Effector memory CD4-positive, alpha-beta T cell (primary cell): ENCODE data around the gene SLC9A4.
A peak's percentile ranks its signal among the peaks of the same experiment; 100 is the strongest.

ENCODE experiments used
- DNase-seq, 3 donors: peaks; one replicate each; pipeline ENCODE4 v3.0.0-alpha.2; 2020
- H3K27ac ChIP-seq: 2 replicates; pipeline ENCODE4 v1.7.0; 2013; ENCODE audit warnings: mild to moderate bottlenecking, low read length, moderate library complexity; ENCODE audit not compliant: insufficient read depth, poor library complexity, severe bottlenecking
- H3K27me3 ChIP-seq: replicated peaks from 2 replicates; pipeline ENCODE4 v1.7.0; 2013; ENCODE audit warnings: mild to moderate bottlenecking, low read length; ENCODE audit not compliant: insufficient read depth, control insufficient read depth, poor library complexity, severe bottlenecking
- H3K36me3 ChIP-seq: 2 replicates; pipeline ENCODE4 v1.7.0; 2013; ENCODE audit warnings: mild to moderate bottlenecking, low read length, moderate library complexity; ENCODE audit not compliant: control insufficient read depth, insufficient read depth
- H3K4me1 ChIP-seq: 2 replicates; pipeline ENCODE4 v1.7.0; 2013; ENCODE audit warnings: low read length, mild to moderate bottlenecking; ENCODE audit not compliant: control insufficient read depth, insufficient read depth, poor library complexity, severe bottlenecking
- H3K4me3 ChIP-seq: 2 replicates; pipeline ENCODE4 v1.7.0; 2013; ENCODE audit warnings: low read length, low read depth, mild to moderate bottlenecking; ENCODE audit not compliant: insufficient read depth, poor library complexity, severe bottlenecking
- H3K9me3 ChIP-seq: 2 replicates; pipeline ENCODE4 v1.7.0; 2013; ENCODE audit warnings: mild to moderate bottlenecking, low read length, moderate library complexity; ENCODE audit not compliant: control insufficient read depth
- total RNA-seq, 3 donors: gene quantifications; one replicate each; lab custom pipeline; 2026; lab: John Stamatoyannopoulos, UW

Gene SLC9A4, protein sequence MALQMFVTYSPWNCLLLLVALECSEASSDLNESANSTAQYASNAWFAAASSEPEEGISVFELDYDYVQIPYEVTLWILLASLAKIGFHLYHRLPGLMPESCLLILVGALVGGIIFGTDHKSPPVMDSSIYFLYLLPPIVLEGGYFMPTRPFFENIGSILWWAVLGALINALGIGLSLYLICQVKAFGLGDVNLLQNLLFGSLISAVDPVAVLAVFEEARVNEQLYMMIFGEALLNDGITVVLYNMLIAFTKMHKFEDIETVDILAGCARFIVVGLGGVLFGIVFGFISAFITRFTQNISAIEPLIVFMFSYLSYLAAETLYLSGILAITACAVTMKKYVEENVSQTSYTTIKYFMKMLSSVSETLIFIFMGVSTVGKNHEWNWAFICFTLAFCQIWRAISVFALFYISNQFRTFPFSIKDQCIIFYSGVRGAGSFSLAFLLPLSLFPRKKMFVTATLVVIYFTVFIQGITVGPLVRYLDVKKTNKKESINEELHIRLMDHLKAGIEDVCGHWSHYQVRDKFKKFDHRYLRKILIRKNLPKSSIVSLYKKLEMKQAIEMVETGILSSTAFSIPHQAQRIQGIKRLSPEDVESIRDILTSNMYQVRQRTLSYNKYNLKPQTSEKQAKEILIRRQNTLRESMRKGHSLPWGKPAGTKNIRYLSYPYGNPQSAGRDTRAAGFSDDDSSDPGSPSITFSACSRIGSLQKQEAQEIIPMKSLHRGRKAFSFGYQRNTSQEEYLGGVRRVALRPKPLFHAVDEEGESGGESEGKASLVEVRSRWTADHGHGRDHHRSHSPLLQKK
- 0 reads per million in 3 donors for total RNA-seq

DNA sequence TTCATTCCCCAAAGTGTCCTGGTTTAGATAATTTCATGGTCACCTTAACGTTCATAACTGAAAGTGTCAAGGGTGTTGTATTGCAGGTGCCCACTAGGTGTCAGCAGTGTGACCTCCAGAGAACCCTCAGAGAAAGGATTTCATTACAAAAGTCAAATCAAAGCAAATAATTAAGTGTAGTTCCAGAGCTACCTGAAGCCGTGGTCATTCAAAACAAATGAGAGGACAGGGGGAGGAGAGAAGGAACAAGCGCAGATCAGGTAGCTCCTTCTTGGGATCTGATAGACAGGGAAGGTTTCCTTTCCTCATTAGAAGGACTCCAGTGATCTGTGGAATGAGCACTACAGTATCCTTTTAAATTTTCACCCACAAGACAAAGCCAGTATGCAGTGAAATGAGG, at the start of gene SLC9A4:
SLC9A4 (plus strand) TSS at position 207 of the 400 bp plus-strand sequence. CDS start 534 bp downstream, outside the sequence.
- no peak within 1 kb of the TSS for H3K27ac ChIP-seq
- H3K4me3 ChIP-seq = no peak within 1 kb of the TSS
- DNase-seq = peak in 1 of 3 donors; percentile 3
- H3K27me3 ChIP-seq = no peaks in the 10 kb centered on the region
- H3K4me1 ChIP-seq = no peaks in the 10 kb centered on the region
- H3K9me3 ChIP-seq = no peaks in the 10 kb centered on the region
- H3K36me3 ChIP-seq = no peaks in the 10 kb centered on the region

DNA sequence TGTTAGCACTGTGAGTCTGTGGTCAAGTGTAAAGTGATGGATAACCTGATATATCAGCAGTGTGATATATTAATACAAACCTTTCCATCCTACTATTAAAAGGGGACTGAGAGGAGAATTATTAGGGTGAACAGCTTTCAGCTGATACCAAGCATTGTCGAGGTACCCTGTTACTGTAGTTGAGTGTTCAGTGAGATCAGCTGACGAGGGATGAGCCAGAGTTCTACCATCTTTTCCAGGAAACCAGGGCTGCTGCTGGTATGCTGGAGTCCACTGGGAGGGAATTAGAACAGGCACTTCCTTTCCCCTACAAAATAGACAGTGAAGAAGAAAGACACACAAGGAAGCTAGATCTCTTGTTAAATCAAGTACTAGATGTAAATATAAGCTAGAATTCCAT, 49.7 kb upstream of the SLC9A4 start:
- DNase-seq = no peak
- no peaks in the 10 kb centered on the region for H3K9me3 ChIP-seq
- no peak overlapping the region for H3K4me3 ChIP-seq
- no peaks in the 10 kb centered on the region for H3K36me3 ChIP-seq
- H3K4me1 ChIP-seq = peaks cover 4% of the 10 kb centered on the region
- no peak overlapping the region for H3K27ac ChIP-seq
- H3K27me3 ChIP-seq = no peaks in the 10 kb centered on the region

DNA sequence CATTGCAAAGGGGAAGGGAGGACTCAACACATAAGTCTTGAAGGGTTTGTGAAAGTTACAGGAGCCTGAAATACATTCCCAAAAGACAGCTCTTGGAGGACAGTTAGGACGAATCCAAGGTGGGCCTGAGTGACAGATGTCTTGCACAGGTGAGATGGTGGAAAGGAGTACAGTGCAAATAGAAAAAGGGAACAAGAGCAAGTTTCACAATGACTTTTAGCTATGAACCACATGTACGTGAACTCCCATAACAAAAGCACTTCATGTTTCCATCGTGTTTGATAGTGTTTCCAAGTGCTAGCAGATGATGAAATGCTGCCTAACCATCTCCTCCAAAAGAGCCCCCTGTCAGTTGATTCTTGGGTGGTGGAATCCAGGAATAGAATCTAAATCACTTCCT, 48.3 kb upstream of the SLC9A4 start:
- no peaks in the 10 kb centered on the region for H3K4me1 ChIP-seq
- H3K36me3 ChIP-seq = no peaks in the 10 kb centered on the region
- H3K4me3 ChIP-seq = no peak overlapping the region
- H3K27me3 ChIP-seq = no peaks in the 10 kb centered on the region
- H3K27ac ChIP-seq = no peak overlapping the region
- no peaks in the 10 kb centered on the region for H3K9me3 ChIP-seq
- DNase-seq = no peak

- no peaks in the 10 kb centered on the region for H3K27me3 ChIP-seq
- H3K9me3 ChIP-seq = no peaks in the 10 kb centered on the region
- no peaks in the 10 kb centered on the region for H3K36me3 ChIP-seq
- no peak overlapping the region for H3K4me3 ChIP-seq
- DNase-seq = no peak
- no peak overlapping the region for H3K27ac ChIP-seq
- no peaks in the 10 kb centered on the region for H3K4me1 ChIP-seq
These were observed 47.4 kb upstream of the SLC9A4 start for GRCh38 chr2:102425441-102426132.

GRCh38 chr2:102427249-102427648, 45.8 kb upstream of the SLC9A4 start:
- Histone ChIP-seq H3K27ac (no peak overlapping the region), H3K4me3 (no peak overlapping the region), H3K9me3 (no peaks in the 10 kb centered on the region), H3K36me3 (no peaks in the 10 kb centered on the region), H3K27me3 (no peaks in the 10 kb centered on the region), H3K4me1 (no peaks in the 10 kb centered on the region)
- DNase-seq = no peak

DNA sequence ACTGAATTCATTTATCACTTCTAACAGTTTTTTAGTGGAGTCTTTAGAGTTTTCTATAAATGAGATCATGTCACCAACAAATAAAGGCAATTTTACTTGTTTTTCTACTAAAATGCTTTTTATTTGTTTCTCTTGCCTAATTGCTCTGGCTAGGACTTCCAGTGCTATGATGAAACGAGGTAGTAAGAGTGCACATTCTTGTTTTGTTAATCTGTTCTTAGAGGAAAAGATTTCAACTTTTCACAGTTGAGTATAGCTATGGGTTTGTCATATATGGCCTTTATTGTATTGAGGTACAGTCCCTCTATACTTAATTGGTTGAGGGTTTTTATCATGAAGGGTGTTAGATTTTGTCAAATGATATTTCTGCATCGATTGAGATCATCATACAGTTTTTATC, 44.5 kb upstream of the SLC9A4 start:
- Histone ChIP-seq H3K4me3 (no peak overlapping the region), H3K27ac (no peak overlapping the region)

DNA sequence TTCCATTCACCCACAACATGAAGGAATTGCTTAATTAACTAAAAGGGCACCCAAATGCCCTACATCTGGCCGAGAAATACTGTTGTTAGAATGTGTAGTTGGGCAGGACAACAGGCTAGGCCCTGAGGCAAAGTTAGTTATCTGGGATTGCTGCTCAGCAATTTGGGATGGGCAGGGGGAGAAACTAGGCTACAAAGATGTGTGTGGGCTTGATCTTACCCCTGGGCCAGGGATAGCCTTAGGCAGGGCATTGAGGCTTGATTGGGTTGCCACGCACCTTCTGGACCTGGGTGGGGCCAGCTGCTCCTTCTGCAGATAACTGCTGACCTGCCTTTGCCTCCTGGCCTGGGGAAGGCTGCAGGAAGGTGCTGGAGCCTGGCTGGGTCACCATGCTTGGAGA, 40.6 kb upstream of the SLC9A4 start:
- no peak for DNase-seq
- no peaks in the 10 kb centered on the region for H3K9me3 ChIP-seq
- no peaks in the 10 kb centered on the region for H3K36me3 ChIP-seq
- H3K27ac ChIP-seq = no peak overlapping the region
- no peak overlapping the region for H3K4me3 ChIP-seq
- H3K4me1 ChIP-seq = no peaks in the 10 kb centered on the region
- no peaks in the 10 kb centered on the region for H3K27me3 ChIP-seq

More for the DNA sequence above, 44.5 kb upstream of the SLC9A4 start:
- no peaks in the 10 kb centered on the region for H3K4me1 ChIP-seq
- no peaks in the 10 kb centered on the region for H3K9me3 ChIP-seq
- H3K27me3 ChIP-seq = no peaks in the 10 kb centered on the region
- DNase-seq = no peak
- H3K36me3 ChIP-seq = no peaks in the 10 kb centered on the region

DNA sequence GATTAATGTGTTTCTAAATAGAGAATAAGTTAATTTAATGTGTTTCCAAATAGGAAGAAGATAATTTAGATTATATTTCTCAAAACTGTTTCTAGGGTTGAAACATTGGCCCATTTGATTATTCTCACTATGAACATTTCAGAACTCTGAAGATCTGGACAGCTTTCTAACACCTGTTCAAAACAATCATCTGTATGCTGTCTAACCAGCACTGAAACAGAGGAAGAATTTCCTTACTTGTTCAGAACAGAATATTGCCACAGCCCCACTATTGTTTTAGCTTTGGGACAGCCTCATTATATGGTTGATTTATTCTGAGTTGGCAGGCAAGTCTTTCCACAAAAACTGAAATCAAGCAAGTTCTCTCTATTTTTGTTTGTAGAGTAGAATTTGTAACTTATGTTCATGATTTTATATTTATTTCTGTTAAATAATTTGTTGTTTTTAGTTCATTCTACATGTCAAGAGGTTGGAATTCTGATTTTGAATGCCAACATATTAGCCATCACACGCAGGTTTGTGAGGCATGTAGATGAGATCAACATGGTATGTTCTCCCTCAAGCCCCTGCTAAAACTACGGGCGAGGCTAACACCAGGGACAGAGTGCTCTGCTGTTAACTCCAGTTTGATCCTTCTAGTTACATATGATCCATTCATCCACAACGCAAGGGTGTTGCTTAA, 38.9 kb upstream of the SLC9A4 start:
- H3K9me3 ChIP-seq = no peaks in the 10 kb centered on the region
- DNase-seq = no peak
- no peaks in the 10 kb centered on the region for H3K36me3 ChIP-seq
- H3K4me1 ChIP-seq = no peaks in the 10 kb centered on the region
- H3K27ac ChIP-seq = no peak overlapping the region
- no peak overlapping the region for H3K4me3 ChIP-seq
- no peaks in the 10 kb centered on the region for H3K27me3 ChIP-seq

DNA sequence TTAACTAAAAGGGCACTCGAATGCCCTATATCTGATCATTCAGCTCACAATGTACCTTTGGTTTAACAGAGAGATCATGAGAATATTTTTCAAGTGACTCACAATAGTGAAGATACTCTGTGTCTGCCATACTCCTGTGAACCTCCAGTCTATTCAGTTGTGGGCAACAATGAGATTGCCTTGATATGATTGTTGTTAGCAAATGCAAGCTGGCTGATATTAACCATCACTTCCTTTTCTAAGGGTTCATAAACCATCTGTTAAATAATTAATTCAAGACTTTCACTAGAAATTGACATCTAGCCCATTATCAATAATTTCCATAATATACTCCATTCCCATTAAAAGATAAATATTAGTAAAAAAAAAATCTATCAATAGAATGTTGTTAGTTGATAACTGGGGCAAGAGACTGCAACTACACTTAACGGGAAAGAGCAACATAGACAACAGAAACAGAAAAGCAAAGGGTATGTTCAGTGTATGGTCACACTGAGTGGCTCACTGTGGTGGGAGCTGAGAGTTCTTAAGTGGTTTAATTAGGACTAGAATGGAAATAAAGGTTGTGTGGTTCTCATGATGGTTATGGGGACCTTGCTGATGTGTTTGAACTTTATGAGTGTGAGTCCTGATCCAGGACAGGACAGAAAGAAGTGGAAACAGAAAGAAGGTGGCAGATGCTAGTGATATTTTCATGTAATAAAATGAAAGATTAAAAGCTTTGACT, 38.2 kb upstream of the SLC9A4 start:
- H3K9me3 ChIP-seq = no peaks in the 10 kb centered on the region
- H3K27me3 ChIP-seq = no peaks in the 10 kb centered on the region
- DNase-seq = no peak
- no peaks in the 10 kb centered on the region for H3K36me3 ChIP-seq
- no peak overlapping the region for H3K27ac ChIP-seq
- no peaks in the 10 kb centered on the region for H3K4me1 ChIP-seq
- no peak overlapping the region for H3K4me3 ChIP-seq
